ENCODE data around the gene VASH2. TPM values are rescaled to one million over a fixed set of nuclear protein-coding genes. Genes with fewer than 3 reads are reported as not detected.

Gene VASH2
- total and polyA plus RNA-seq, 2 of the 4 experiments (the other 2 are of a cell fraction), result 0.90 to 1.2 TPM

GRCh38 chr1:212916481-212917133 is 33.7 kb upstream of the VASH2 start:
- in situ Hi-C loops (cut with MboI; ENCODE audit: low sequenced_read_pairs), result no loop called here
- H2BK5ac ChIP-seq (ENCODE audit: low read depth, low read length, poor library complexity, severe bottlenecking), result no peak overlapping the region

More at GRCh38 chr1:212916481-212917133, 33.7 kb upstream of the VASH2 start:
- no peaks in the 10 kb centered on the region for H4K20me1 ChIP-seq (ENCODE audit: insufficient read depth, low read length)
- dilution Hi-C loops (cut with HindIII; ENCODE audit: low sequenced_read_pairs, unreplicated experiment) (no loop called here), intact Hi-C loops (cut with micrococcal nuclease) (no loop called here)
- ATAC-seq (ENCODE audit: low read depth), result peak; percentile 76
- H2AFZ ChIP-seq (replicated peaks; ENCODE audit: low read length, poor library complexity), result peak overlapping the region; percentile 79
- H3K9me3 ChIP-seq (ENCODE audit: control insufficient read depth, insufficient read depth, low read length), result no peaks in the 10 kb centered on the region
- H3K4me2 ChIP-seq (ENCODE audit: low read depth, low read length), result no peak overlapping the region
- H4K91ac ChIP-seq (ENCODE audit: insufficient read depth, low read depth, low read length), result no peak overlapping the region
- H3K23ac ChIP-seq (ENCODE audit: low read depth, low read length), result no peak overlapping the region
- no peak overlapping the region for H3K14ac ChIP-seq (replicated peaks; ENCODE audit: low read depth, low read length)
- TF ChIP-seq POLR2A (IDR thresholded peaks at IDR 0.05; ENCODE audit: low read depth, low read length), result no peak
- TF ChIP-seq MXI1 (IDR thresholded peaks at IDR 0.05; ENCODE audit: borderline replicate concordance, low read depth, low read length), result no peak
- TF ChIP-seq SMC3 (IDR thresholded peaks at IDR 0.05; ENCODE audit: low read depth, low read length), result no peak
- TF ChIP-seq FOS (IDR thresholded peaks at IDR 0.05; ENCODE audit: low read depth, low read length), result no peak
- no peak for TF ChIP-seq BHLHE40 (IDR thresholded peaks at IDR 0.05; ENCODE audit: low read depth, low read length)
- no peak for TF ChIP-seq CEBPB (IDR thresholded peaks at IDR 0.05; ENCODE audit: low read depth, low read length)
- H3K9me1 ChIP-seq (ENCODE audit: insufficient read depth, low read length), result peaks cover 6% of the 10 kb centered on the region; the same call in 1 of the 2 replicates
- DNase-seq, result peak; percentile 22
- H4K8ac ChIP-seq (ENCODE audit: low read depth in 2 of 2, low read length in 2 of 2), result peak overlapping the region; percentile 28 to 56; a peak in 2 of 4 replicates
- 0 out of 2 replicates have a peak overlapping the region, but pooled peaks have one; percentile 18 for H2BK120ac ChIP-seq (ENCODE audit: low read depth, low read length)
- H3K27me3 ChIP-seq (ENCODE audit: control insufficient read depth, insufficient read depth, low read length), result peaks cover 18% of the 10 kb centered on the region; the same call in 1 of the 2 replicates
- 43% methylated on average over 3 of the region's 23 CpGs; no CpG with 5 or more reads in 1 of the 2 experiments for WGBS, 2 experiments (ENCODE audit: extremely low coverage in 2 of 2, insufficient read length in 1 of 2)
- H3K18ac ChIP-seq (ENCODE audit: low read depth, low read length), result no peak overlapping the region; the same call in 1 of the 2 replicates
- H2AK5ac ChIP-seq (ENCODE audit: low read depth, low read length), result no peak overlapping the region
- H3K9ac ChIP-seq (ENCODE audit: low read depth, low read length), result no peak overlapping the region
- ChIA-PET POLR2A (ENCODE audit: unreplicated experiment) (no interaction called here), CTCF (no interaction called here)
- H2AK9ac ChIP-seq (replicated peaks; ENCODE audit: low read depth, low read length, poor library complexity), result no peak overlapping the region
- H2BK20ac ChIP-seq (ENCODE audit: low read depth, low read length), result no peak overlapping the region
- no peak overlapping the region for H3K4ac ChIP-seq (ENCODE audit: low read depth, low read length)
- no TSS peak for BruUV-seq (replicated peaks)
- H4K5ac ChIP-seq (ENCODE audit: low read depth, low read length), result peak overlapping the region; percentile 11; the same call in 1 of the 2 replicates
- H3K27ac ChIP-seq (ENCODE audit: insufficient read depth, low read length), result peak overlapping the region; percentile 9; the same call in 1 of the 2 replicates
- no peaks in the 10 kb centered on the region for H3K36me3 ChIP-seq (ENCODE audit: control insufficient read depth, insufficient read depth, low read length)
- H3K56ac ChIP-seq (ENCODE audit: extremely low read depth, insufficient read depth, low read length), result no peak overlapping the region
- H3K4me1 ChIP-seq (ENCODE audit: control insufficient read depth, insufficient read depth, low read length), result peaks cover 9% of the 10 kb centered on the region; the same call in 1 of the 2 replicates
- H3K79me1 ChIP-seq (ENCODE audit: low read depth in 1 of 2, low read length in 2 of 2), result no peaks in the 10 kb centered on the region
- H2BK15ac ChIP-seq (ENCODE audit: low read depth, low read length), result peak overlapping the region; percentile 7; the same call in 1 of the 3 replicates
- no peak overlapping the region for H3K4me3 ChIP-seq (ENCODE audit: insufficient read depth, low read depth, low read length)
